ENCODE results near the gene ADAMTS12. TPM values are rescaled to one million over a fixed set of nuclear protein-coding genes. Genes with fewer than 3 reads are reported as not detected.
A peak's percentile ranks its signal among the peaks of the same experiment; 100 is the strongest.

ADAMTS12 gene
- total and polyA plus RNA-seq, 3 experiments from 2014 or later, result not detected

DNA sequence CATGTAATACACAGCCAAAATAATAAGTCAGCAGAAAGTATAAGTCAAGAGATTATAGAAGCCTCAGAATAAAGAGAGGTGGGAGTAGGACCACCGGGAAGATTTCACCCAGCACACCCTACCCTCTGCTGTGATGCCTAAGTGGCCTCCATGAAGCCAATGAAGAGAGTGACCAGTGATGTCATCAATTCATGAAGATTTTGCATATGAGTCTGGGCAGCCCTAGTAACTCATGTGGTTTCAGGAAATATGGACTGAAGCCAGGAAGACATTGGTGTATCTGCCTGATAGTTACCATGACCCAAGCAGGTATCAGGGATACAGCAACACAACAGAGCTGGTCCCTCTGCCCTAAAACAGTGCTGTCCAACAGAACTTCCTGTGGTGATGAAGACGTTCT is 135.3 kb downstream of the ADAMTS12 start:
- ChIA-PET POLR2A (no interaction called here), CTCF (no interaction called here)
- Mint-ChIP-seq H3K27ac (no peak overlapping the region), H3K9me3 (peaks cover 0 to 2% (median 0%) of the 10 kb centered on the region in 5 donors), H3K4me1 (no peaks in the 10 kb centered on the region), H3K27me3 (peaks cover 0 to 1% of the 10 kb centered on the region in 2 donors), H3K4me3 (no peak overlapping the region), H3K36me3 (no peaks in the 10 kb centered on the region)
- no peaks in the 10 kb centered on the region for H3K36me3 ChIP-seq (ENCODE audit: insufficient read depth, low read length)
- no peak overlapping the region for H3K4me3 ChIP-seq (ENCODE audit: low read length)
- no peak overlapping the region for H3K27ac ChIP-seq (ENCODE audit: low read depth, low read length)
- H3K27me3 ChIP-seq (ENCODE audit: insufficient read depth, low read length, poor library complexity, severe bottlenecking), result no peaks in the 10 kb centered on the region
- no peaks in the 10 kb centered on the region for H3K4me1 ChIP-seq (ENCODE audit: insufficient read depth, low read length)
- no peaks in the 10 kb centered on the region for H3K9me3 ChIP-seq (ENCODE audit: low read length)
- DNase-seq, result no peak

DNA sequence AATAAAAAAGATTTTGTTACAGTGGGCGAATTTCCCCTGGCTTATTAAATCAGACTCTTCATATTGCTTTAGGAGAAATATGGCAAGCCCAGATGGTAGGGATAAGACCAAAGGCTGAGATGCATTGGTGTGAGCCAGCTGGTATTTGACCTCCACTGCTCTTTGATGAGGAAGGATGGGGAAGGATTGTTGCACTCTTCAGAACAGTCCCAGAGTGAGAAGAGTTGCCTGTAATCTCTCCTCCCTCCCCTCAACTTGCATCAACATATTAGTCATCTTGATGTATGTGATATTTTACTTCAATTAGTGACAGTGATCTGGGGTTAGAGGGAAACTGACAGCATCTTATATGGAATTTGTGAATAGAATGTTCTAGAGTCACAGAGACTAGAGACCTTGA is 136.6 kb downstream of the ADAMTS12 start:
- H3K4me3 Mint-ChIP-seq, result no peak overlapping the region
- H3K27me3 ChIP-seq (ENCODE audit: insufficient read depth, low read length, poor library complexity, severe bottlenecking), result no peaks in the 10 kb centered on the region

DNA sequence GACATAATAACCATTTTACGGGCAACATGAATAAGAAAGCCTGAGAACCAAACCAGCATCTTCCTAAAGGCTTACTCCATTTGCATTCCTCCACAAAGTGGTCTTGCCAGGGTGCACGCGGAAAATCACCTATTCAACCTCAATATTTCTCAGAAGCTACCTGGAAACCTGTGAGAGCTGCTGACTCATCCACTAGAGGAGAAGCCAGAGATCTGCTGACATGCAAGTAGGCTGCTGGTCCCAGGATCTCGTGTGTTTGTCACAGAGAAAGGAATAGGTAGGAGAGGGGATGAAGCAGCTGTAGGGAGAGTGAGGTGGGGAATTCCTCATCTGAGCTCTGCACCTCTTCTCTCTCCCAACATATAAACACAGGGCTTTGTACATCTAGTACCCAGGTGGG is 138.1 kb downstream of the ADAMTS12 start:
- Mint-ChIP-seq H3K9me3 (no peaks in the 10 kb centered on the region), H3K4me3 (no peak overlapping the region), H3K4me1 (no peaks in the 10 kb centered on the region), H3K36me3 (no peaks in the 10 kb centered on the region), H3K27ac (no peak overlapping the region), H3K27me3 (peaks cover 0 to 2% of the 10 kb centered on the region in 2 donors)
- POLR2A ChIA-PET, result no interaction called here
- CTCF ChIA-PET, result no interaction called here
- no peaks in the 10 kb centered on the region for H3K36me3 ChIP-seq (ENCODE audit: insufficient read depth, low read length)
- no peaks in the 10 kb centered on the region for H3K9me3 ChIP-seq (ENCODE audit: low read length)
- H3K27me3 ChIP-seq (ENCODE audit: insufficient read depth, low read length, poor library complexity, severe bottlenecking), result no peaks in the 10 kb centered on the region
- no peak overlapping the region for H3K4me3 ChIP-seq (ENCODE audit: low read length)
- no peaks in the 10 kb centered on the region for H3K4me1 ChIP-seq (ENCODE audit: insufficient read depth, low read length)
- DNase-seq, result no peak
- H3K27ac ChIP-seq (ENCODE audit: low read depth, low read length), result no peak overlapping the region

More for the DNA sequence above, 136.6 kb downstream of the ADAMTS12 start:
- POLR2A ChIA-PET, result no interaction called here
- no peak overlapping the region for H3K27ac ChIP-seq (ENCODE audit: low read depth, low read length)
- Mint-ChIP-seq H3K36me3 (no peaks in the 10 kb centered on the region), H3K27me3 (peaks cover 0 to 2% of the 10 kb centered on the region in 2 donors), H3K9me3 (peaks cover 0 to 2% (median 0%) of the 10 kb centered on the region in 5 donors), H3K4me1 (no peaks in the 10 kb centered on the region), H3K27ac (peak overlapping the region in 1 of 8 donors; percentile 12)
- H3K4me1 ChIP-seq (ENCODE audit: insufficient read depth, low read length), result no peaks in the 10 kb centered on the region
- DNase-seq, result no peak
- no peak overlapping the region for H3K4me3 ChIP-seq (ENCODE audit: low read length)
- CTCF ChIA-PET, result no interaction called here
- H3K9me3 ChIP-seq (ENCODE audit: low read length), result no peaks in the 10 kb centered on the region
- H3K36me3 ChIP-seq (ENCODE audit: insufficient read depth, low read length), result no peaks in the 10 kb centered on the region

DNA sequence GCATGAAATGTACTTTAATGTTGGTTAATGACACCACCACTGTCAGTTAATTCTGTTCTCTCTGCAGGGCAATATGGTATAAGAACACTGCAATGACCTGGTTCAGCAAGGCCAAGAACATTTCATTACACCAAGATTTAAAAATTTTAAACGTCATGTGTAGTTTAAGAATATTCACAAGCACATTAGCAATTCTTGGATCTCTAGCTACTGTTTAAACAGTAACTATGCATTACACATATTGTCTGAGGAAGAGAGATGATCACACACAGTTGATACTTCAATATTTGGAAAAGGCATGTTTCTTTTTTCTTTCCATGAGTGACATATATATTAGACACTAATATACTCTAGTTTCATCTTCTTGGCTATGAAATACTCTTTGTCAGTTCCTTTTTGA is 143.0 kb downstream of the ADAMTS12 start:
- no peak overlapping the region for H3K4me3 ChIP-seq (ENCODE audit: low read length)
- DNase-seq, result no peak
- Mint-ChIP-seq H3K27me3 (peaks cover 0 to 3% of the 10 kb centered on the region in 2 donors), H3K36me3 (no peaks in the 10 kb centered on the region), H3K4me3 (no peak overlapping the region), H3K4me1 (no peaks in the 10 kb centered on the region), H3K9me3 (no peaks in the 10 kb centered on the region), H3K27ac (no peak overlapping the region)
- no peak overlapping the region for H3K27ac ChIP-seq (ENCODE audit: low read depth, low read length)
- POLR2A ChIA-PET, result no interaction called here
- H3K36me3 ChIP-seq (ENCODE audit: insufficient read depth, low read length), result no peaks in the 10 kb centered on the region
- H3K9me3 ChIP-seq (ENCODE audit: low read length), result no peaks in the 10 kb centered on the region
- no peaks in the 10 kb centered on the region for H3K4me1 ChIP-seq (ENCODE audit: insufficient read depth, low read length)
- CTCF ChIA-PET, result no interaction called here
- no peaks in the 10 kb centered on the region for H3K27me3 ChIP-seq (ENCODE audit: insufficient read depth, low read length, poor library complexity, severe bottlenecking)

DNA sequence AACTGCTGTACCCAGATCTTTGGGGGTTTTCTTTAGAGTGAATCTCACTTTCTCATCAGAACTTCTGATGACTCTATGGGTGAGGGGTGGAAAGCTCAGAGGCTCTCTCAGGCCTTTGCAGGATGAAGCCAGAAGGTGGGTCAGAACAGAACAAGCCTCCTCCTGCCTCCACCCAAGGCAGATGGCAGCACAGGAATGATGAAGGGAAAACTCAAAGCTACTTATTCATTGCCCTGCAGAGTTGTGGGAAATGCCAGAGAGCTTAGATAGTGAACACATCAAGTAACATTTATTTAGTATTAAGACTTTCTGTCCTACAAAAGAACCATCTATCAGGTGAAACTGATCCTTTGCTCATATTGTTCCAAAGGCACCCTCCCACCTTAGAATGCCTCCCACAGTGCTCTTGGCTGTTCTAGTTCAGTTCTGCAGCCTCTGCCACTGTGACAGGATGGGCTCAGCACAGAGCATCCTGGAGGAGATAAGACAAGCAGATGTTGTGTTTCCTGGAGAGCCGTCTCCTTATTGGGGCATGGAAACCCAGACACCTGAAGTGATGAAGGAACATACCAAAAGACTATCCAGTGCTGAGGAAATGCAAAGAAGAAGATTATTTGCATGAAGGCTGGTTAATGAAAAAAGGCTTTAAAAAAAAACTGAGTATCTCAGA is 146.6 kb downstream of the ADAMTS12 start:
- Histone ChIP-seq H3K36me3 (ENCODE audit: insufficient read depth, low read length) (no peaks in the 10 kb centered on the region), H3K27me3 (ENCODE audit: insufficient read depth, low read length, poor library complexity, severe bottlenecking) (no peaks in the 10 kb centered on the region), H3K4me3 (ENCODE audit: low read length) (no peak overlapping the region), H3K4me1 (ENCODE audit: insufficient read depth, low read length) (no peaks in the 10 kb centered on the region), H3K9me3 (ENCODE audit: low read length) (no peaks in the 10 kb centered on the region), H3K27ac (ENCODE audit: low read depth, low read length) (no peak overlapping the region)
- no peak overlapping the region for H3K27ac Mint-ChIP-seq
- no peak for DNase-seq
- H3K9me3 Mint-ChIP-seq, result no peaks in the 10 kb centered on the region
- ChIA-PET CTCF (no interaction called here), POLR2A (no interaction called here)
- peaks cover 0 to 6% of the 10 kb centered on the region in 2 donors for H3K27me3 Mint-ChIP-seq
- no peak overlapping the region for H3K4me3 Mint-ChIP-seq
- H3K4me1 Mint-ChIP-seq, result no peaks in the 10 kb centered on the region
- no peaks in the 10 kb centered on the region for H3K36me3 Mint-ChIP-seq

DNA sequence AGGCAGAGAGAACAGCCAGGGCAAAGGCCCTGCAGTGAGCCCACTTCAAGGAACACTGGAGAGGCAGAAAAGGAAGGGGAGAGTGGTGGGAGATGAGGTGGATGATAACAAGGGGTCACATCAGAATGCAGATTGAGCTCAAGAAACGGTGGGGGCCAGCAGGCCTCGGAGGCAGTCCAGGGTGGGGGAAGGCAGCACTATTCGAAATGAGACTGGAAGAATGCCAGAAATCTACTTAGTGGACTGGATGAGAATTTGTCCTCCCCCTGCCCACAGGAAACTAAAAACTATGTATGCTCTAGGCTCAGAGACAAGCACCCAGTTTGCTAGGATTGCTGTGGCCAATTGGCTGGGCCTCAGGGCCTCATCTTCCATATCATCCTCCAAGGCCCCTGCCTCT is 148.7 kb downstream of the ADAMTS12 start:
- H3K27ac Mint-ChIP-seq, result no peak overlapping the region
- POLR2A ChIA-PET, result no interaction called here

DNA sequence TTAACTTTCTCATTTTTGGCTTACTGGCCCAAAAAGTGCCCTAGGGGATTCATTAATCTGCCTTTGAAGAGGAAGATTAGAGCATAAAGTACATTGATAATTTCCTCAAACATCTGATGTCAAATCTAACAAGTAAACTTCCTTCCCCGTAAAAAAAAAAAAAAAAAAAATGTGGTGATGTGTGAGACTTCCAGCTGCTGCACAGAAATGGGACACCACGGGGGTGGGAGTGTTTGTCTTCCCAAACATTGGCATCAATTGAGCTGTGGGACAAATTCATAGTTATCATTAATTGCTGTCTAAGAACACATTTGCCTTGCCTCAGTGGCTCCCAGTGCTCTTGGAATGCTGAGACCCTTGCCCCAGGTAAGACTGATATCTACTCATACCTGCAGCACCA is 149.6 kb downstream of the ADAMTS12 start:
- Histone ChIP-seq H3K27ac (ENCODE audit: low read depth, low read length) (no peak overlapping the region), H3K4me1 (ENCODE audit: insufficient read depth, low read length) (no peaks in the 10 kb centered on the region), H3K4me3 (ENCODE audit: low read length) (no peak overlapping the region), H3K36me3 (ENCODE audit: insufficient read depth, low read length) (no peaks in the 10 kb centered on the region), H3K27me3 (ENCODE audit: insufficient read depth, low read length, poor library complexity, severe bottlenecking) (no peaks in the 10 kb centered on the region), H3K9me3 (ENCODE audit: low read length) (no peaks in the 10 kb centered on the region)
- POLR2A ChIA-PET, result no interaction called here
- H3K36me3 Mint-ChIP-seq, result no peaks in the 10 kb centered on the region
- H3K4me1 Mint-ChIP-seq, result no peaks in the 10 kb centered on the region
- no peak for DNase-seq
- no peak overlapping the region for H3K4me3 Mint-ChIP-seq
- no peak overlapping the region for H3K27ac Mint-ChIP-seq
- peaks cover 0 to 6% of the 10 kb centered on the region in 2 donors for H3K27me3 Mint-ChIP-seq
- H3K9me3 Mint-ChIP-seq, result no peaks in the 10 kb centered on the region
- CTCF ChIA-PET, result no interaction called here

More for the DNA sequence above, 148.7 kb downstream of the ADAMTS12 start:
- no peaks in the 10 kb centered on the region for H3K9me3 Mint-ChIP-seq
- H3K27me3 ChIP-seq (ENCODE audit: insufficient read depth, low read length, poor library complexity, severe bottlenecking), result no peaks in the 10 kb centered on the region
- H3K27me3 Mint-ChIP-seq, result peaks cover 0 to 6% of the 10 kb centered on the region in 2 donors
- H3K36me3 Mint-ChIP-seq, result no peaks in the 10 kb centered on the region
- no peak overlapping the region for H3K27ac ChIP-seq (ENCODE audit: low read depth, low read length)
- H3K36me3 ChIP-seq (ENCODE audit: insufficient read depth, low read length), result no peaks in the 10 kb centered on the region
- H3K9me3 ChIP-seq (ENCODE audit: low read length), result no peaks in the 10 kb centered on the region
- H3K4me3 ChIP-seq (ENCODE audit: low read length), result no peak overlapping the region
- DNase-seq, result no peak
- no peak overlapping the region for H3K4me3 Mint-ChIP-seq
- CTCF ChIA-PET, result no interaction called here
- no peaks in the 10 kb centered on the region for H3K4me1 Mint-ChIP-seq
- H3K4me1 ChIP-seq (ENCODE audit: insufficient read depth, low read length), result no peaks in the 10 kb centered on the region

DNA sequence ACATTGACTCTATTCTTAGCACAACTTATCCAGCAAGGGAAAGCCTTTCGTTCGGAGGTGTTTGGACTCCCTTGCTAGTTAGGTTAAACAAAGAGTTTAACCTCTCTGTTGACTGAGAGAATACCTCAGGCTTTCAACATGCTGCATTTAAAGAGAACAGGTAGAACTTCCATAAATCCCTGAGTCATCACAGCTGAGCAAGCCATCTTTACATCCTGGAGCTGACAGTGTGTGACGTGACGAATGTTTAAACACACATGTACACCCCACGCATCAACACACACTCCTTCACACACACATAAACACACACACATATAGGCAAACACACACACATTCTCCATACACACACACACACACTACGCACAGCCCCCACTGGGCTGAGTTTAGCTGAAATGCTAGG is 152.8 kb downstream of the ADAMTS12 start:
- DNase-seq, result no peak
- H3K36me3 Mint-ChIP-seq, result no peaks in the 10 kb centered on the region
- Histone ChIP-seq H3K27me3 (ENCODE audit: insufficient read depth, low read length, poor library complexity, severe bottlenecking) (no peaks in the 10 kb centered on the region), H3K36me3 (ENCODE audit: insufficient read depth, low read length) (no peaks in the 10 kb centered on the region), H3K4me1 (ENCODE audit: insufficient read depth, low read length) (no peaks in the 10 kb centered on the region), H3K4me3 (ENCODE audit: low read length) (no peak overlapping the region), H3K27ac (ENCODE audit: low read depth, low read length) (no peak overlapping the region), H3K9me3 (ENCODE audit: low read length) (no peaks in the 10 kb centered on the region)
- POLR2A ChIA-PET, result no interaction called here
- no peak overlapping the region for H3K4me3 Mint-ChIP-seq
- CTCF ChIA-PET, result interaction anchor here (1.4 kb wide), 1 partner anchor 18 kb away, joined by 3 read pairs; no protein-coding TSS in a partner anchor
- peaks cover 0 to 4% of the 10 kb centered on the region in 2 donors for H3K27me3 Mint-ChIP-seq
- no peaks in the 10 kb centered on the region for H3K9me3 Mint-ChIP-seq
- no peaks in the 10 kb centered on the region for H3K4me1 Mint-ChIP-seq
- H3K27ac Mint-ChIP-seq, result no peak overlapping the region
